ENCODE results near the gene PADI6.

PADI6 gene

DNA sequence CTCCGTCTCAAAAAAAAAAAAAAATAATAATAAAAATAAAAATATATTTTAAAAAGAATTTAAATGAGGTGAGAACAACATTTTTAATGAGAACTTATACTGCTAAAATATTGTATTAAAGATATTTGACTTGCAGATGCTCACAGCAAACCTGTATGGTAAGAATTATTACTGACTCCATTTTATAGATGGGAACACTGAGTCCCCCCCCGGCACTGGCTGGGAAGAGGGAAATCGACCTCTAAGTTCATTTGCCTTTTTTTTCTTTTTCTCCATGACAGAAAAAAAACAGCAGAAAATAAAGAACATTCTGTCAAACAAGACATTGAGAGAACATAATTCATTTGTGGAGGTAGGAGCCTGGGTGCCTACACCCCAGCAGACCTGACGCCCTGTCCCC lies 13.4 kb upstream of the PADI6 start:
- no peak for DNase-seq

DNA sequence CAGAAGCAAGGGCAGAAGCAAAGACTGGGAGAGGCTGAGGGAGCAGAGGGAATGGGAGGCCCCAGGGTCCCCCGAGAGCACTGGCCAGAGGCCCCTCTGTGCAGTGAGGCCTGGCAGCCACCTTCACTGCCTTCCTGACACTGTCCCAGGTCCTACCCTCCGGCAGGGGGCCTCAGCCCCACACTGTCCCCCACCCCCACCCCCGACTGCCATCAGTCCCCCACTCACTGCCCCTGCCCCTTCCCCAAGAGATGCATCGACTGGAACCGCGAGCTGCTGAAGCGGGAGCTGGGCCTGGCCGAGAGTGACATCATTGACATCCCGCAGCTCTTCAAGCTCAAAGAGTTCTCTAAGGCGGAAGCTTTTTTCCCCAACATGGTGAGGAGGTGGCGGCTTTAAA lies 13.0 kb upstream of the PADI6 start:
- no peak for DNase-seq

- DNase-seq = no peak
Observed at GRCh38 chr1:17359808-17360207, 12.2 kb upstream of the PADI6 start.

- no peak for DNase-seq
Observed at GRCh38 chr1:17360272-17360956, 11.6 kb upstream of the PADI6 start.

DNA sequence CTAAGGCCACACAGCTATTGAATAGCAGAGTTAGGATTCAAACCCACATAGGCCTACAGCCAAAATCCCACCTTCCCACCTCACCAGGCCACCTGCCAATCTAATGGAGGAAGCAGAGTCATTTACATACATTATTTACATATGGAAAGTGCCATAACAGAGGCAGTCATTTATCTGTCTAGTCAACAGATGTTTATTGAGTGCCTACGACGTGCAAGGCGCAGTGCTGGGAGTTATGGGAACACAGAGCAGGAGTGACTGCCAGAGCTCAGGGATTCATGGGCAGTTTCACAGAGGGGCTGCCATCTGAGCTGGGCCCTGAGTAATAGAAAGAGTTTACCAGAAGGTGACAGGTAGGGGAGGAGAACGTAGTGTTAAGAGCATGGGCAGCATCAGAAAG lies 10.3 kb upstream of the PADI6 start:
- no peak for DNase-seq

GRCh38 chr1:17363351-17363750 lies 8.6 kb upstream of the PADI6 start:
- no peak for DNase-seq

- no peak for DNase-seq
Observed at GRCh38 chr1:17363771-17364170, 8.2 kb upstream of the PADI6 start.

- DNase-seq = no peak
Observed at GRCh38 chr1:17365293-17365692, 6.7 kb upstream of the PADI6 start.

- DNase-seq = peak; percentile 36
Observed at GRCh38 chr1:17369466-17369865, 2.5 kb upstream of the PADI6 start.

DNA sequence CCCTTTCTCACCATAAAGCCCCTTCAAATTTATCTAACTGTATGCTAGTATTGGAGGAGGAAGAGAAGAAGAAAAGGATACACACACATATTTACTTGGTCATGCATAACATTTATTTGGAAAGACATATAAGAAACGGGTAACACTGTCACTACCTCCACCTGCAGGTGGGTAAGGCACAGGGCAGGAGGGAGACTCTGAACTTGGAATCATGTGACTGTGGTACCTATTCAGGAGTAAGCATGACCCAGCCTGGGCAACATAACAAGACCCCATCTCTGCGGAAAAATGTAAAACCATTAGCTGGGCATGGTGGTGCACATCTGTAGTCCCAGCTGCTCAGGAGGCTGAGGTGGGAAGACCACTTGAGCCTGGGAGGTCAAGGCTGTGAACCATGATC lies 1.4 kb upstream of the PADI6 start:
- no peak for DNase-seq

DNA sequence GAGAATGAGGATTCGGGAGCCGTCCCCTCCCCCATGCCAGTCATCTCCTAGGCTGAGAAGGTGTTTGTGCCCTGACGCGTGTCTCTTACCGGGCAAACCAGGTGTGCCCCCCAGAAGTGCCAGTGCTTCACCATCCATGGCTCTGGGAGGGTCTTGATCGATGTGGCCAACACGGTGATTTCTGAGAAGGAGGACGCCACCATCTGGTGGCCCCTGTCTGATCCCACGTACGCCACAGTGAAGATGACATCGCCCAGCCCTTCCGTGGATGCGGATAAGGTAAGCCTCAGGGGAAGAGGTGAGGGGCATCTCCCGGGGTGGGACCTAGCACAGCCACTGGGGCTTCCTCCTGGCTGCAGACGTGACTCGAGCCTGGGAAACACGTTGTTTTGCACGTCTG lies 959 bp downstream of the PADI6 start:
- DNase-seq = no peak

GRCh38 chr1:17375651-17376050 lies 3.7 kb downstream of the PADI6 start:
- DNase-seq = no peak

DNA sequence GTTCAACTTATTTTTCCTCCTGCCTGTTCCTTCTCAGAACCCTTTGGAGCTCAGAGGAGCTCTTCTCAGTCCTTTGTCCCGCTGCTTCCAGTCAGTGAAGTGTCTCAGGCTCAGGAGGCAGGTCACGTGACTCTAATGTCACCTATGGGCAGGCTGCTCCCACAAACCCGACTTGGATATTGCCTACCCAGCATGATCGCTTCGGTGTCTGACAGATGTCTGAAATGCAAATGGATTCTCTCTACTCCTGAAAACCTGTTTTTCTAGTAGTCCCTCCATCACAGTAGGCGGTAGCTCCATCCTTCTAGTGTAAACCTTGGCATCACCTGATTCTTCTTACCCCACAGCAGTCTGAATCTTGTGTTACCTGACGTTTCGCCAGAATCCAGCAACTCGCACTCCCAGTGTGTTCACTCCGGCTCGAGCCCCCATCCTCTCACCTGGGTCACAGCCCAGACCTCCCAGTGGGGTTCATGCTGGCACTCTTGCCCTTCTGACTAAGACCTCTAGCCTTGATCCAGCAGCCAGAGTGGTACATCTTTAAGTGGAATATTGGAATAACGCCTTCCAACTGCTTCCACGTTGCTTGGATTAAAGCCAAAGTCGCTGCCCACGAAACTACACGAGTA lies 5.4 kb downstream of the PADI6 start:
- no peak for DNase-seq

- DNase-seq = no peak
Observed at GRCh38 chr1:17381161-17381560, 9.2 kb downstream of the PADI6 start.

DNA sequence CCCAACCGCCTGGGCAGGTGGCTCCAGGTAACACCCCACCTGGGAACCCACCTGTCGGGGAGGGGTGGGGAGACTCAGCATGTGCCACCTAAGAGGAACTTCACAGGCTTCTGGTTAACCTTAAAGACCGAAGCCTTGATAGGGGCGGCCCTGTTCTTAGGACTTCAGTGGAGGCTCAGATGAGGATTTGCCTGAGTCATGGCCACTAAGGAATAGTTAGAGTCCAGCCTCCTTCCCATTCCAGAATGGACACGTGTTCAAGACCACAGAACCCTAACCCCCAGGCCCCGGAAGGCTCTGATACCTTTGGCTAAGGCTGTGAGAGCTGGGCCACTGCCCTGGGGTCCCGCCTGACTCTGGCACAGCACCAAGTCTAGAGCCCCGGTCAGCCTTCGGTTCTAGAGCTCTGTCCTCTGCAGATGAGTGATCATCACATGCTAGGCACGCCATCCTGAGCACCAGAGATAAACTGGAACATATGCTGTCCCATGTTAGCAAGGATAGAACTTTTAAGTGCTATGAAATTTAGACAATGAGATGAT lies 20.3 kb downstream of the PADI6 start:
- DNase-seq = no peak

DNA sequence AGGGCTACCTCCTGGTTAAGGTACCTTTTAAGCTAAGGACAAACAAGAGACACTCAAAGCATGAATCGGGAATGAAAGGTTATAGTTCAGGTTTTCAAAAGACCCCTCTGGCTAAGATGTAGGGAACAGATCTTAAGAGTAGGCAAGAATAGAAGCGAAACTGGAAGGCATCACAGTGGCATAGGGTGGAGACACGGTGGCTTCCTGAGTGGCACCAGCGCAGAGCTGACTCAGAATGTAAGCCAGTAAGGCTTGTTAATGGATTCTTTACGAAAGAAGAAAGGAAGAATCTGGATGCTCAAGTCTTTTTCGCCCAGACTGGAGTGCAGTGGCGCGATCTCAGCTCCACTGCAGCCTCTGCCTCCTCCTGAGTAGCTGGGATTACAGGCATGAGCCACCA lies 21.2 kb downstream of the PADI6 start:
- DNase-seq = no peak

DNA sequence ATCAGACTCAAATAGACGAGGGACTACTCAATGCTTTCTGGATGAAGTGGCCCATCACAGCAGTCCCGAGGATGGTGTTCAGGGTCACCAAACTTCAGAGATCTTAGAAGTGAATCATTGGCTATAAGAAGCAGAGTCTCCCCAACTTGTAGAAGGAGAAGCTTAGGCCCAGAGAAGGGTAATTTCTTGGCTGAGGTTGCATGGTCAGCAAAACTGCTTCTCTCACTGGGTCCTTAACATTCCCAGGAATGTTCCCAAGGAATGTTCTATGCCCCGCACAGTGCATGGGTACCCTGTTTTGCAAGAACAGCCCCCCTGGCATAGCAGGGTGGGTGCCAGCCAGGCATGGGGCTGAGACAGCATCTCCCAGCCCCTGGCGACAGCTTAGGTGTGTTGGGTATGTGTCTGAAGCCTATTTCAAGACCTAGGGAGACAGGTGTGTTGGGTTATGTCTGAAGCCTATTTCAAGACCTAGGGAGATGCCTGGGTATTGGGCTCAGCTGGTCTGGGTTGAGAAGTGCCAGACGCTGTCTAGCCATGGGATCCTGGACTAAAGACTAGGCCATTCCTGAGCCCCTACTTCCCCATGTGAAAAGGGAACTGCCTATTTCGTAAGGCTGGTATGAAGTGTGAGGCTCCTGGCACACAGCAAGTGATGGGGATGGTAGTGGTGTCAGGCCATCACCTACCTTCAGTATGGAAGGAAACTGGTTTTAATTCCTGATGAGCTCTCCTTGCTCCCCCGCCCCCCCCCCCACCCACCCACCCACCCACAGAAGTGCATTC lies 26.1 kb downstream of the PADI6 start:
- no peak for DNase-seq

DNA sequence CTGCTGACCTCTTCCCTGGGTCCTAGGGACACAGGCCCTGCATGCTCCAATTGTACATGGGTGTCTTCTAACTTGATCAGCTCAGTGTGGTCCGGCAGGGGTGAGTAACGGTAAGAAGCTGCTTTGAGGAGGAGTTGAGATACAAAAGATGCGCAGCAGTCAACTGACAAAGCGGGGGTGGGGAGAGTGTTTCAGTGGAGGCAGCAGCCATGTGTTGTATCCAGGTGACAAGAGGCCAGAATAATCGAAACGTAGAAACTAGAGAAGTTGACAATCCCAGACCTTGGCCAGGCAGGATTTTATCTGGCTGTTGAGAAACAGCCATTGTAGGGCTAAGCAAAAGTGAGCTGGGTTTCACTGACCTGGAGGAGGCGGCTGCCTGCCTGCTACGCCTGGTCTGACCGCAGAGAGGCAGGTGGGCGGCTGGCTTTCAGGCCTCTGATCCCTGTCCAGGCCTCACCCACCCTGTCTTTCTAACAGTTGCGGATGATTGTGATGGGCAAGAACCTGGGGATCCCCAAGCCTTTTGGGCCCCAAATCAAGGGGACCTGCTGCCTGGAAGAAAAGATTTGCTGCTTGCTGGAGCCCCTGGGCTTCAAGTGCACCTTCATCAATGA lies 28.8 kb downstream of the PADI6 start:
- no peak for DNase-seq

DNA sequence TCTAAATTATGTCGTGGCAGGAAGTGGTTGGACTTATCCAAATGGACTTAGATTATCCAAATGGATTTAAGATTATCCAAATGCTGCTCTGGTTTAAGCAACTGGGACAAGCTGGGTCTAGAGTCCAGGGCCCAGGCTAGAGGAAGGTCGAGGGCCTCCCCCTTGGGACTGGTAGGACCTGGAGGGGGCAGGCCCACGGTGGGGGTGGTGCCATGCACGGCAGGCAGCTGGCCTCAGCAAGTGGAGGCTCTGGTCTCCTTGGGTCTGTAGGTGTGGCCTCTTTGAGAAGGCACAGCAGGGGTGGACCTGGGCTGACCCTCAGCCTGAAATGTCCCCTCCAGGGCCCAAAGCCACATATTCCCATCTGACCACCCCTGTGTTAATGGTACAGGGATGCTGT lies 29.8 kb downstream of the PADI6 start:
- DNase-seq = no peak

DNA sequence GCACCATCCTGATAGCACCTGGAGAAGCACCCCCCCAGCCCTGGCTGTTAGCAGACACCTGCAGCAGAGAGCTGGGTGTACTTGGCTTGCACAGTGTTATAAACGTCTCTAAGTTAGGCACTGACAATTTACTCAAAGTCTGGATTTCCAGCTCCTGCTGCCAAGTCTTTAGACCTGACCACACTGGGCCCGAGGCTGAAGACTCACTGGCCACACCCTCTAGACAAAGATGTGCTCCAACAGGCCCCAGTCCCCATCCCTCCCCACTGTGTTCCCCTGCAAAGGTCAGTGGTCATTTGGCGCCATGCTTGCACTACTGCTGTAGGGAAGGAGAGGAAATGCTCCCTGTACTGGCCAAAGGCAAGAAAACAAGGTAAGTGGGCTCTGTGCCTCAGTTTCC lies 31.1 kb downstream of the PADI6 start:
- no peak for DNase-seq

- DNase-seq = no peak
Observed at GRCh38 chr1:17404034-17404684, 32.2 kb downstream of the PADI6 start.

- no peak for DNase-seq
Observed at GRCh38 chr1:17404820-17405219, 32.8 kb downstream of the PADI6 start.

Data from fibroblast of skin of right biceps (primary cell).